ENCODE measurements around the gene TP53BP2.
A peak's percentile ranks its signal among the peaks of the same experiment; 100 is the strongest.

The TP53BP2 gene

GRCh38 chr1:223831755-223832636 lies 13.8 kb downstream of the TP53BP2 start:
- POLR2A ChIA-PET: interaction anchor here (0.8 kb wide), 1 partner anchor 9 kb away, joined by 5 read pairs; no protein-coding TSS in a partner anchor
- no peak for TF ChIP-seq LEF1 (IDR thresholded peaks at IDR 0.05; ENCODE audit: borderline replicate concordance)
- peak; percentile 81 for TF ChIP-seq ZNF384 (IDR thresholded peaks at IDR 0.05)
- peak; percentile 61; the same call in 1 of the 2 replicates for TF ChIP-seq PKNOX1 (IDR thresholded peaks at IDR 0.05)
- CTCF ChIA-PET: interaction anchor here (0.7 kb wide), 1 partner anchor 12 kb away, joined by 4 read pairs; no protein-coding TSS in a partner anchor
- no peak for DNase-seq (ENCODE audit: extremely low spot score)

GRCh38 chr1:223829678-223830077 lies 16.1 kb downstream of the TP53BP2 start:
- no peak for DNase-seq (ENCODE audit: extremely low spot score)
- no peak for TF ChIP-seq HDGF (IDR thresholded peaks at IDR 0.05; ENCODE audit: borderline replicate concordance)
- ChIA-PET POLR2A (no interaction called here), CTCF (interaction anchor here (1.3 kb wide), 1 partner anchor 16 kb away, joined by 3 read pairs; the partner anchor contains the start of gene TP53BP2)

DNA sequence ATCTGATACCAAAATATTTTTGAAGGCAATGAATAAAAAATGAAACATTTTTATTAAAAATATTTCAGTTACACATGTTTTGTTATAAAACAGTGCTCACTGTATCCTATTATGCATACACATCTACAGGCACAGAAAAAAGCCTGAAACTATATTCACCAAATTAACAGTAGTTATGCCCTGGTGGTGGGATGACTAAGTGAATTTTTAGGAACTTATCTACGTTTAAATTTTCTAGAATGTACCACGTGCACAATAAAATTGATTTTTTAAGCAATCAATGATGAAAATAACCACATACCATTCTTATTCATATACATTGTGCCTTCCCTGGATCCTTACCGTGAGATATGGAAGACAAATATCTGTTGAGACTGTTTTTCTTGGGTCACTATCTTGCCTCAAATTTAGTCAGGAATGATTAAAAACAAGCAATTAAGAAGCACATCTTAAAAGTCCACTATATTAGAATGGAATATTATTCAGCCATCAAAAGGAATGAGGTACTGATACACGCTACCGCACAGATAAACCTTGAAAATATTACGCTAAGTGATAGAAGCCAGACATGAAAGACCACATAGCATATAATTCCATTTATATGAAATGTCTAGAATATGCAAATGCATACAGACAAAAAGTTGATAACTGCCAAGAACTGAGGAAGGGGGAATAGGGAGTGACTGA lies 17.4 kb downstream of the TP53BP2 start:
- TF ChIP-seq NFRKB (IDR thresholded peaks at IDR 0.05) (no peak), HDGF (IDR thresholded peaks at IDR 0.05; ENCODE audit: borderline replicate concordance) (no peak), SP1 (IDR thresholded peaks at IDR 0.05) (no peak), LEF1 (IDR thresholded peaks at IDR 0.05; ENCODE audit: borderline replicate concordance) (no peak), TARDBP (IDR thresholded peaks at IDR 0.05) (no peak), ARNT (IDR thresholded peaks at IDR 0.05) (no peak), PKNOX1 (IDR thresholded peaks at IDR 0.05) (no peak), L3MBTL2 (conservative IDR thresholded peaks at IDR 0.05) (no peak), SUZ12 (IDR thresholded peaks at IDR 0.05) (no peak), CTBP1 (IDR thresholded peaks at IDR 0.05; ENCODE audit: borderline replicate concordance) (no peak), FOXA1 (IDR thresholded peaks at IDR 0.05) (no peak), BHLHE40 (IDR thresholded peaks at IDR 0.05; ENCODE audit: borderline replicate concordance) (no peak)
- CTCF ChIA-PET: interaction anchor here (1.3 kb wide), 1 partner anchor 18 kb away, joined by 3 read pairs; the partner anchor contains the start of gene TP53BP2
- POLR2A ChIA-PET: no interaction called here
- DNase-seq (ENCODE audit: extremely low spot score): no peak

- DNase-seq (ENCODE audit: extremely low spot score): no peak
- TF ChIP-seq ZNF384 (IDR thresholded peaks at IDR 0.05) (no peak), NFRKB (IDR thresholded peaks at IDR 0.05) (no peak), SUZ12 (IDR thresholded peaks at IDR 0.05) (no peak), BHLHE40 (IDR thresholded peaks at IDR 0.05; ENCODE audit: borderline replicate concordance) (no peak), CTBP1 (IDR thresholded peaks at IDR 0.05; ENCODE audit: borderline replicate concordance) (no peak), LEF1 (IDR thresholded peaks at IDR 0.05; ENCODE audit: borderline replicate concordance) (no peak), L3MBTL2 (conservative IDR thresholded peaks at IDR 0.05) (no peak), SP1 (IDR thresholded peaks at IDR 0.05) (no peak), ARNT (IDR thresholded peaks at IDR 0.05) (no peak), PKNOX1 (IDR thresholded peaks at IDR 0.05) (no peak), FOXM1 (IDR thresholded peaks at IDR 0.05; ENCODE audit: borderline replicate concordance) (no peak), HDGF (IDR thresholded peaks at IDR 0.05; ENCODE audit: borderline replicate concordance) (no peak), ELF4 (IDR thresholded peaks at IDR 0.05) (no peak), TARDBP (IDR thresholded peaks at IDR 0.05) (no peak), FOXK2 (IDR thresholded peaks at IDR 0.05) (no peak), FOXA1 (IDR thresholded peaks at IDR 0.05) (no peak)
- ChIA-PET CTCF (interaction anchor here (0.5 kb wide), 1 partner anchor 237 kb away, joined by 3 read pairs; no protein-coding TSS in a partner anchor), POLR2A (interaction anchor here (0.9 kb wide), 1 partner anchor 19 kb away, joined by 3 read pairs; no protein-coding TSS in a partner anchor)
Observed at GRCh38 chr1:223827193-223827663, 18.5 kb downstream of the TP53BP2 start.

DNA sequence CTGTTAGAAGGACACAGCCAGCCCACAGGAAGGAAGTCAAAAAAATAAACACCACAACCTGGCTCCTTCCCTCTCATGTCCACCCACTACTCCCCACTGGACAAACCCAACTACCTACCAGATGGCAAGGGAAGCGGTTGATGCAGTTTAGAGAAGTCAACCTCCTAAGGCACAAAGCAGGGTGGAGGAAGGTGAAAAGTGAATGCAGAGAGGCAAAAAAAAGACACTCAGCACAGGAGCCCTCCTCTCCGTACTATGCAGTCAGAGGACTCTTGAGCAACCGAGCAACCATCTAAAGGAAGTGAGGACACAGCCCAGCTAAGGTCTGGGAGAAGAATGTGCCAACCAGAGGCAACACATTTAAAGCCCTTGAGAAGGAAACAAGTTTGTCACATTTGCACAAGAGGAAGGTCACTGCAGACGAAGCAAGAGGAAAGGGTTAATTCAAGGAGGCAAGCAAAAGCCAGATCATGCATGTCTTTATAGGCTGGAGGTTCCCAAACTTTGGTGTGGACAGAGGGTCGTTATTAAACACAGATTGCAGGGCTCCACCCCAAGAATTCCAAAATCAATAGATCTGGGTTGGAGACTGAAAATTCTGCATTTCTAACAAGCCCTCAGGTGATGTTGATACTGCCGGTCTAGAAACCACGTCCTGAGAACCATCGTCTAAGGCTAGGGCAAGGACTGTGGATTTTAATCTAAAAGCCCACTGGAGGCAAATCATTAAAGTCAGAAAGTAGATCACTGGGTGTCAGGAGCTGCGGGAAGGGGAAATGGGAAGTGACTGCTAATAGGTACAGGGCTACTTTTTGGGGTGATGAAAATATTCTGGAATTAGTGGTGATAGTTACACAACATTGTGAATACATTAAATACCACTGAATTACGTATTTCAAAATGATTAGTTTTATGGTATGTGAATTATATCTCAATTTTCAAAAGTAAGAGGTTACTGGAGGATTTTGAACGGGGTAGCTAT lies 19.7 kb downstream of the TP53BP2 start:
- CTCF ChIA-PET: interaction anchor here (1.2 kb wide), 1 partner anchor 14 kb away, joined by 4 read pairs; no protein-coding TSS in a partner anchor
- POLR2A ChIA-PET: interaction anchor here (0.9 to 2.3 kb wide), 3 partner anchors 11 to 20 kb away, joined by 3 to 10 read pairs (median 7); partner anchors contain the start of gene TP53BP2
- no peak for TF ChIP-seq ZNF384 (IDR thresholded peaks at IDR 0.05)
- DNase-seq (ENCODE audit: extremely low spot score): no peak

Data from HEK293T (cell line).